H1 (cell line): ENCODE data around the gene FAM227B. TPM values are rescaled to one million over a fixed set of nuclear protein-coding genes. Genes with fewer than 3 reads are reported as not detected.

Source experiments
- BACH1 ChIP-seq: IDR thresholded peaks from 2 replicates; pipeline ENCODE4 v1.6.1; 2012; ENCODE audit warnings: low read length, improper control_type of control experiment
- BRCA1 ChIP-seq: IDR thresholded peaks from 2 replicates; pipeline ENCODE4 v1.6.1; 2012; ENCODE audit warnings: low read depth, low read length, improper control_type of control experiment
- CBX5 ChIP-seq: fragments of 300-800, 300-1000 bp; sonication (generic); IDR thresholded peaks from 2 replicates; pipeline ENCODE4 v1.7.1; 2016; ENCODE audit warnings: antibody characterized with exemption, low read length, low read depth
- CEBPB ChIP-seq: IDR thresholded peaks from 2 replicates; pipeline ENCODE4 v1.6.1; 2012; ENCODE audit warnings: low read depth, low read length
- CHD1 ChIP-seq: IDR thresholded peaks from 2 replicates; pipeline ENCODE4 v1.6.1; 2012; ENCODE audit warnings: low read depth, low read length, improper control_type of control experiment
- EGR1 ChIP-seq: IDR thresholded peaks from 2 replicates; pipeline ENCODE4 v1.6.1; 2011; ENCODE audit warnings: low read depth, low read length, borderline replicate concordance
- EP300 ChIP-seq, 2 experiments: IDR thresholded peaks; 1 replicate in 1 of 2; 2 replicates in 1 of 2; pipeline ENCODE4 v1.6.1; 2011 to 2012; ENCODE audit warnings: low read depth in 2 of 2, low read length in 2 of 2, mild to moderate bottlenecking in 2 of 2, borderline replicate concordance in 1 of 2, inconsistent platforms in 1 of 2, moderate library complexity in 1 of 2
- GTF2F1 ChIP-seq: IDR thresholded peaks from 2 replicates; pipeline ENCODE4 v1.6.1; 2012; ENCODE audit warnings: low read depth, low read length, improper control_type of control experiment, borderline replicate concordance
- HDAC2 ChIP-seq, 2 experiments: fragments of 300-600 bp in 1 of 2; sonication (generic) in 1 of 2; IDR thresholded peaks; 2 replicates each; pipeline ENCODE4 v1.6.1; 2011 to 2012; ENCODE audit warnings: low read depth in 2 of 2, low read length in 2 of 2, mild to moderate bottlenecking in 2 of 2, moderate library complexity in 2 of 2, borderline replicate concordance in 1 of 2, inconsistent platforms in 1 of 2
- JUN ChIP-seq: IDR thresholded peaks from 2 replicates; pipeline ENCODE4 v1.6.1; 2011; ENCODE audit warnings: low read depth, mild to moderate bottlenecking, improper control_type of control experiment, low read length
- JUND ChIP-seq: IDR thresholded peaks from 2 replicates; pipeline ENCODE4 v1.6.1; 2011; ENCODE audit warnings: mild to moderate bottlenecking, improper control_type of control experiment, low read length
- KDM1A ChIP-seq: fragments of 200-600, 300-600 bp; sonication (generic); IDR thresholded peaks from 2 replicates; pipeline ENCODE4 v1.7.1; 2016; ENCODE audit warnings: mild to moderate bottlenecking, low read length, borderline replicate concordance
- MAFK ChIP-seq: IDR thresholded peaks from 2 replicates; pipeline ENCODE4 v1.6.1; 2012; ENCODE audit warnings: low read depth, mild to moderate bottlenecking, improper control_type of control experiment, low read length
- NRF1 ChIP-seq: IDR thresholded peaks from 2 replicates; pipeline ENCODE4 v1.6.1; 2011; ENCODE audit warnings: mild to moderate bottlenecking, low read depth, low read length, improper control_type of control experiment
- POLR2A ChIP-seq, 2 experiments: IDR thresholded peaks; 1 replicate in 1 of 2; 2 replicates in 1 of 2; pipeline ENCODE4 v1.6.1; 2011; ENCODE audit warnings: low read depth in 2 of 2, low read length in 2 of 2, mild to moderate bottlenecking in 2 of 2; ENCODE audit errors: control extremely low read depth in 1 of 2
- POU5F1 ChIP-seq: IDR thresholded peaks from 2 replicates; pipeline ENCODE4 v1.6.1; 2011; ENCODE audit warnings: low read depth, mild to moderate bottlenecking, low read length, moderate library complexity
- RBBP5 ChIP-seq: IDR thresholded peaks from 2 replicates; pipeline ENCODE4 v1.7.1; 2012; ENCODE audit warnings: low read depth, mild to moderate bottlenecking, inconsistent platforms, low read length, moderate library complexity, borderline replicate concordance
- RFX5 ChIP-seq: IDR thresholded peaks from 2 replicates; pipeline ENCODE4 v1.6.1; 2011; ENCODE audit warnings: low read depth, low read length, improper control_type of control experiment, borderline replicate concordance
- RNF2 ChIP-seq: fragments of 200-900, 300-1000 bp; sonication (generic); IDR thresholded peaks from 2 replicates; pipeline ENCODE4 v1.7.1; 2016; ENCODE audit warnings: borderline replicate concordance, low read depth, mild to moderate bottlenecking, antibody characterized with exemption, low read length; ENCODE audit not compliant: poor library complexity, severe bottlenecking; ENCODE audit errors: missing control alignments
- RXRA ChIP-seq: IDR thresholded peaks from 2 replicates; pipeline ENCODE4 v1.6.1; 2011; ENCODE audit warnings: low read depth, mild to moderate bottlenecking, low read length, moderate library complexity; ENCODE audit not compliant: insufficient read depth
- SAP30 ChIP-seq: fragments of 300-600 bp; sonication (generic); IDR thresholded peaks from 2 replicates; pipeline ENCODE4 v1.7.1; 2012; ENCODE audit warnings: low read length, moderate library complexity, mild to moderate bottlenecking, inconsistent platforms; ENCODE audit not compliant: insufficient read depth, insufficient replicate concordance
- SIRT6 ChIP-seq: IDR thresholded peaks from one replicate; pipeline ENCODE4 v1.7.1; 2012; ENCODE audit warnings: low read length, inconsistent platforms
- TAF7 ChIP-seq: optimal IDR thresholded peaks from 2 replicates; pipeline ENCODE3; 2011; ENCODE audit warnings: low read depth, mild to moderate bottlenecking, inconsistent platforms, low read length, moderate library complexity, borderline replicate concordance
- YY1 ChIP-seq: IDR thresholded peaks from 2 replicates; pipeline ENCODE4 v1.6.1; 2011; ENCODE audit warnings: low read depth, mild to moderate bottlenecking, low read length
- polyA plus RNA-seq, 7 experiments: library from polyadenylated mRNA; depleted of rRNA in 3 of 7; stranded (reverse) in 5 of 7; unstranded in 2 of 7; fragments of >200 nt in 5 of 7; fragments of 200-250 nt in 2 of 7; gene quantifications; 1 replicate in 5 of 7; 2 replicates in 1 of 7; 4 replicates in 1 of 7; pipeline versions ENCODE4 v1.2.1 to v1.2.3, GENCODE V29; 2011 to 2013; ENCODE audit warnings: missing spikeins in 2 of 7, mixed read lengths in 2 of 7
- total RNA-seq: library from RNA; stranded (reverse); fragmentation: NEBNext Ultra II Directional; extraction: Animal tissue kit (Norgen Biotek cat#: 25700); gene quantifications from 2 replicates; pipeline ENCODE4 v1.2.1, GENCODE V29; 2021
- TF ChIP-seq, protein P1 (sequence below): IDR thresholded peaks from 2 replicates; pipeline ENCODE4 v1.6.1; 2012; ENCODE audit warnings: inconsistent platforms

Gene FAM227B
- total and polyA plus RNA-seq, 2 of the 8 experiments (the other 6 are each of a cell fraction or from before 2014, with no cell fraction given) = 4.0 to 6.5 TPM

- TF ChIP-seq RBBP5 = no peak
- no peak for TF ChIP-seq CHD1
- no peak for TF ChIP-seq SAP30
- TF ChIP-seq MAFK = 0 out of 2 replicates have a peak, but pooled peaks have one; percentile 8
- no peak for TF ChIP-seq SIRT6
- TF ChIP-seq BACH1 = no peak
- TF ChIP-seq TAF7 = no peak
- TF ChIP-seq HDAC2 (IDR thresholded peaks at IDR 0.05; ENCODE audit: borderline replicate concordance in 1 of 2, low read depth in 2 of 2, low read length in 2 of 2) = peak in 1 of 2 experiments; percentile 95; a peak in 2 of 4 replicates
- TF ChIP-seq EGR1 = no peak
- TF ChIP-seq YY1 = no peak
- TF ChIP-seq NRF1 = no peak
- no peak for TF ChIP-seq POLR2A (IDR thresholded peaks at IDR 0.05; ENCODE audit: control extremely low read depth in 1 of 2, low read depth in 2 of 2, low read length in 2 of 2)
- TF ChIP-seq RFX5 = no peak
- TF ChIP-seq EP300 (IDR thresholded peaks at IDR 0.05; ENCODE audit: borderline replicate concordance in 1 of 2, low read depth in 2 of 2, low read length in 2 of 2) = peak in 1 of 2 experiments; percentile 61; a peak in 1 of 3 replicates
- TF ChIP-seq KDM1A = no peak
- 0 out of 2 replicates have a peak, but pooled peaks have one; percentile 8 for TF ChIP-seq JUND
- TF ChIP-seq CBX5 = no peak
- no peak for TF ChIP-seq BRCA1
- no peak for TF ChIP-seq GTF2F1
- no peak for TF ChIP-seq CEBPB
- peak; percentile 91 for TF ChIP-seq POU5F1
- TF ChIP-seq RNF2 = no peak
- no peak for TF ChIP-seq JUN
- TF ChIP-seq, protein P1, sequence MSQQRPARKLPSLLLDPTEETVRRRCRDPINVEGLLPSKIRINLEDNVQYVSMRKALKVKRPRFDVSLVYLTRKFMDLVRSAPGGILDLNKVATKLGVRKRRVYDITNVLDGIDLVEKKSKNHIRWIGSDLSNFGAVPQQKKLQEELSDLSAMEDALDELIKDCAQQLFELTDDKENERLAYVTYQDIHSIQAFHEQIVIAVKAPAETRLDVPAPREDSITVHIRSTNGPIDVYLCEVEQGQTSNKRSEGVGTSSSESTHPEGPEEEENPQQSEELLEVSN = no peak
- TF ChIP-seq RXRA = no peak
Measured at GRCh38 chr15:49328941-49329340, 291.7 kb downstream of the FAM227B start (continued).
